ENCODE results near the gene PRRG1. TPM values are rescaled to one million over a fixed set of nuclear protein-coding genes. Genes with fewer than 3 reads are reported as not detected.

Gene PRRG1
- total and polyA plus RNA-seq, 12 donors: 3.0 to 15.9 (median 10.7) TPM

GRCh38 chrX:37371578-37371991 is 22.4 kb downstream of the PRRG1 start:
- 44 to 75% methylated on average over 8 of the region's 8 CpGs for WGBS, 2 donors
- H3K9me3 ChIP-seq: peaks cover 0 to 11% (median 0%) of the 10 kb centered on the region in 11 donors
- ATAC-seq (peak; percentile 46 to 95 (median 74)), DNase-seq (peak; percentile 4 to 31)
- intact Hi-C loops (cut with DNase I): no loop called here
- peak overlapping the region in 4 of 10 donors; percentile 5 to 36 (median 14) for H3K27ac ChIP-seq
- no peak for TF ChIP-seq CTCF (IDR thresholded peaks at IDR 0.05)
- no peaks in the 10 kb centered on the region for H3K27me3 ChIP-seq
- H3K4me3 ChIP-seq: no peak overlapping the region
- peaks cover 0 to 34% (median 8%) of the 10 kb centered on the region in 9 donors for H3K4me1 ChIP-seq
- no peaks in the 10 kb centered on the region for H3K36me3 ChIP-seq

GRCh38 chrX:37378404-37378803 is 29.2 kb downstream of the PRRG1 start:
- no peaks in the 10 kb centered on the region for H3K9me3 ChIP-seq
- no peak overlapping the region for H3K4me3 ChIP-seq
- TF ChIP-seq CTCF (IDR thresholded peaks at IDR 0.05): no peak
- peak overlapping the region in 4 of 10 donors; percentile 21 to 49 (median 39) for H3K27ac ChIP-seq
- H3K27me3 ChIP-seq: no peaks in the 10 kb centered on the region
- H3K36me3 ChIP-seq: no peaks in the 10 kb centered on the region
- peak in 6 of 8 donors; percentile 44 to 77 (median 68) for ATAC-seq
- intact Hi-C loops (cut with DNase I): no loop called here
- peaks cover 0 to 82% (median 25%) of the 10 kb centered on the region in 9 donors for H3K4me1 ChIP-seq
- 25 to 26% methylated on average over 2 of the region's 2 CpGs for WGBS, 2 donors
- no peak for DNase-seq

- peak in 2 of 8 donors; percentile 19 to 31 for ATAC-seq
- no peak for TF ChIP-seq CTCF (IDR thresholded peaks at IDR 0.05)
These were observed 29.7 kb downstream of the PRRG1 start for GRCh38 chrX:37378830-37379229.

GRCh38 chrX:37380256-37380655 is 31.1 kb downstream of the PRRG1 start:
- Histone ChIP-seq H3K27me3 (no peaks in the 10 kb centered on the region), H3K27ac (peak overlapping the region in 2 of 10 donors; percentile 6 to 21), H3K36me3 (no peaks in the 10 kb centered on the region), H3K4me1 (peaks cover 0 to 69% (median 24%) of the 10 kb centered on the region in 9 donors), H3K9me3 (no peaks in the 10 kb centered on the region), H3K4me3 (no peak overlapping the region)
- intact Hi-C loops (cut with DNase I): no loop called here
- TF ChIP-seq CTCF (IDR thresholded peaks at IDR 0.05): no peak
- DNase-seq (no peak), ATAC-seq (no peak)

More at GRCh38 chrX:37378830-37379229, 29.7 kb downstream of the PRRG1 start:
- no peak for DNase-seq
- no peaks in the 10 kb centered on the region for H3K27me3 ChIP-seq
- peak overlapping the region in 2 of 10 donors; percentile 35 to 49 for H3K27ac ChIP-seq
- no peak overlapping the region for H3K4me3 ChIP-seq
- 58 to 78% methylated on average over 1 of the region's 1 CpG for WGBS, 2 donors
- no peaks in the 10 kb centered on the region for H3K36me3 ChIP-seq
- intact Hi-C loops (cut with DNase I): no loop called here
- no peaks in the 10 kb centered on the region for H3K9me3 ChIP-seq
- H3K4me1 ChIP-seq: peaks cover 0 to 82% (median 25%) of the 10 kb centered on the region in 9 donors

Measured in heart right ventricle (tissue), 16 donors.